LNCAP (cell line): ENCODE results near the gene LRRC45.

Experiments
- TF ChIP-seq, protein P1 (sequence below): fragments of 450-650 bp; IDR thresholded peaks from 2 replicates; pipeline ENCODE4 v1.5.1; 2017; ENCODE audit warnings: mild to moderate bottlenecking

The LRRC45 gene

GRCh38 chr17:82021900-82022309, 1.2 kb upstream of the LRRC45 start:
- TF ChIP-seq, protein P1, sequence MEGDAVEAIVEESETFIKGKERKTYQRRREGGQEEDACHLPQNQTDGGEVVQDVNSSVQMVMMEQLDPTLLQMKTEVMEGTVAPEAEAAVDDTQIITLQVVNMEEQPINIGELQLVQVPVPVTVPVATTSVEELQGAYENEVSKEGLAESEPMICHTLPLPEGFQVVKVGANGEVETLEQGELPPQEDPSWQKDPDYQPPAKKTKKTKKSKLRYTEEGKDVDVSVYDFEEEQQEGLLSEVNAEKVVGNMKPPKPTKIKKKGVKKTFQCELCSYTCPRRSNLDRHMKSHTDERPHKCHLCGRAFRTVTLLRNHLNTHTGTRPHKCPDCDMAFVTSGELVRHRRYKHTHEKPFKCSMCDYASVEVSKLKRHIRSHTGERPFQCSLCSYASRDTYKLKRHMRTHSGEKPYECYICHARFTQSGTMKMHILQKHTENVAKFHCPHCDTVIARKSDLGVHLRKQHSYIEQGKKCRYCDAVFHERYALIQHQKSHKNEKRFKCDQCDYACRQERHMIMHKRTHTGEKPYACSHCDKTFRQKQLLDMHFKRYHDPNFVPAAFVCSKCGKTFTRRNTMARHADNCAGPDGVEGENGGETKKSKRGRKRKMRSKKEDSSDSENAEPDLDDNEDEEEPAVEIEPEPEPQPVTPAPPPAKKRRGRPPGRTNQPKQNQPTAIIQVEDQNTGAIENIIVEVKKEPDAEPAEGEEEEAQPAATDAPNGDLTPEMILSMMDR = no peak

- TF ChIP-seq, protein P1 = no peak
Observed at GRCh38 chr17:82022310-82022980, 660 bp upstream of the LRRC45 start, which contains the start of gene CENPX. CENPX (minus strand) TSS chr17:82022878; CDS start chr17:82022861, 17 bp downstream.

- TF ChIP-seq, protein P1 = no peak
Observed at GRCh38 chr17:82023447-82024241, 539 bp downstream of the LRRC45 start.

DNA sequence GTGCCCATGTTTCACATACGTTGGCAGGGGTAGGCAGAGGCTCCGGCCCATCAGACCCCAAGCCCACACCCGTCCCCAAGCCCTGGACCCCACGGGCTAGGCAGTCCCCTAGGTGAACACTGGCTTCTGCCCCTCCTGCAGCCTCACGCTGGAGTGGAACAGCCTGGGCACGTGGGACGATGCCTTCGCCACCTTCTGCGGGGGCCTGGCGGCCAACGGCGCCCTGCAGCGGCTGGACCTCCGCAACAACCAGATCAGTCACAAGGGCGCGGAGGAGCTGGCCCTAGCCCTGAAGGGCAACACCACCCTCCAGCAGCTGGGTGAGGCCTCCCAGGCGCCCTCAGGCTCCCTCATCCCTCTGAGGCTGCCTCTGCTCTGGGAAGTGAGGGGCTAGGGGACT, 1.8 kb downstream of the LRRC45 start:
- TF ChIP-seq, protein P1 = no peak

DNA sequence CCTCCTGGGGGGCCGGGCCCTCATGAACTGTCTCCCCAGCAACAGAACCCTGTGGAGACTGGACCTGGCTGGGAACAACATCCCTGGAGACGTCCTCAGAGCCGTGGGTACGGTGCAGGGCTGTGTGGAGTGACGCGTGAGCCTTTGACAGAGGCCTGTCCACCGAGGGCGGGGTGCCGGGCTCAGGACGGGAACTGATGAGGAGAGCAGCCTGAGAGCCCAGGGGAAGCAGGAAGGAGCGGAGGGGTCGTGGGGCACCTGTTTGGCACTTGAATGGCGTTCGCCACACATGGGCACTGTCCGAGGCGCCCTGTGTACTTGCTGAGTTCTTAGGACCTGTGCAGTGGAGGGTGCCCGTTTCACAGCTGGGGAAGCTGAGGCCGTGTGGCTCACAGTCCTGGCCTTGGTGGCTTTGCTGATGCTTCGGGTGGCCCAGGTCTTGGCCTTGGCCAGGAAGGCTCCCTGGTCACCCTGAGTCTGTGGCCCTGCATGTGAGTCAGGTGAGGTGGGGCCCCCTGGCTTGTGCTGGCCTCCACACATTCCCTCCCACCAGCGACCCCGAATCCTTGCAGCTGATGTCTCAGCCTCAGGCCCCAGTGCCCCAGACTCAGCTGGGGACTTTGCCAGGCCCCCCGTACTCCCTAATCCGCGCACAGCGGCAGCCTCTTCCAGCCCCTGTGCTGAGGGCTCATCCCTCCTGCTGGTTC, 2.4 kb downstream of the LRRC45 start:
- TF ChIP-seq, protein P1 = no peak

DNA sequence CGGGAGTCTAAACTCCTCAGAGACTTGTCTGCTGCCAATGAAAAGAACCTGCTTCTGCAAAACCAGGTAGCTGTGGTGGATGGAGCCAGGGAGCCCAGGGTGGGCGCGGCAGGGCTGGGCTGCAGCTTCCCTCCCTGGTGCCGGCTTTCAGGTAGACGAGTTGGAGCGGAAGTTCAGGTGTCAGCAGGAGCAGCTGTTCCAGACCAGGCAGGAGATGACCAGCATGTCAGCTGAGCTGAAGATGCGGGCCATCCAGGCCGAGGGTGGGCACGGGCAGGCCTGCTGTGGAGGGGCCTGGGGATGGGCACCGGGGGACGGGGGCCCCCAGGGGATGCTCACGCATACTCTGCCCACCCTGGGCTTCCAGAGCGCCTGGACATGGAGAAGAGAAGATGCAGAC, 5.1 kb downstream of the LRRC45 start:
- TF ChIP-seq, protein P1 = no peak

- TF ChIP-seq, protein P1 = no peak
Observed at GRCh38 chr17:82028966-82029365, 5.9 kb downstream of the LRRC45 start.
